VCaP (cell line): ENCODE data around the gene PELI3.

Source experiments
- H3K27ac ChIP-seq: fragments of 450-650 bp; 2 replicates; pipeline ENCODE4 v1.5.1; 2017
- TF ChIP-seq, protein P1 (sequence below): fragments of 450-650 bp; conservative IDR thresholded peaks from 2 replicates; pipeline ENCODE4 v1.5.1; 2017; ENCODE audit warnings: mild to moderate bottlenecking, moderate library complexity

Gene PELI3

DNA sequence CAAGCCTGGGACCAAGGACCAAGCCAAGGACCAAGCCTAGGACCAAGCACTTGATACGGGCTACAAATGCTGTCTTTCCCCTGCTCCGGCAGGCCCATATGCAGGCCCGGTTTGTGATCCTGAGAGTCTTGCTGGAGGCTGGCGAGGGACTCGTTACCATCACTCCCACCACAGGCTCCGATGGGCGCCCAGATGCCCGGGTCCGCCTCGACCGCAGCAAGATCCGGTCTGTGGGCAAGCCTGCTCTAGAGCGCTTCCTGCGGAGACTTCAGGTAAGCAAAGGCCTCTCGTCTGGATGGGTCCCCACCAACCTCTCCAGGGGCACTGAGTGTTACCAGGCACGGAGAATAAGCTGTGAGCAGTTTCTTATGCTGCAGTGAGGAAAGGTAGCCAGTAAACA, 30.5 kb downstream of the PELI3 start:
- TF ChIP-seq, protein P1, sequence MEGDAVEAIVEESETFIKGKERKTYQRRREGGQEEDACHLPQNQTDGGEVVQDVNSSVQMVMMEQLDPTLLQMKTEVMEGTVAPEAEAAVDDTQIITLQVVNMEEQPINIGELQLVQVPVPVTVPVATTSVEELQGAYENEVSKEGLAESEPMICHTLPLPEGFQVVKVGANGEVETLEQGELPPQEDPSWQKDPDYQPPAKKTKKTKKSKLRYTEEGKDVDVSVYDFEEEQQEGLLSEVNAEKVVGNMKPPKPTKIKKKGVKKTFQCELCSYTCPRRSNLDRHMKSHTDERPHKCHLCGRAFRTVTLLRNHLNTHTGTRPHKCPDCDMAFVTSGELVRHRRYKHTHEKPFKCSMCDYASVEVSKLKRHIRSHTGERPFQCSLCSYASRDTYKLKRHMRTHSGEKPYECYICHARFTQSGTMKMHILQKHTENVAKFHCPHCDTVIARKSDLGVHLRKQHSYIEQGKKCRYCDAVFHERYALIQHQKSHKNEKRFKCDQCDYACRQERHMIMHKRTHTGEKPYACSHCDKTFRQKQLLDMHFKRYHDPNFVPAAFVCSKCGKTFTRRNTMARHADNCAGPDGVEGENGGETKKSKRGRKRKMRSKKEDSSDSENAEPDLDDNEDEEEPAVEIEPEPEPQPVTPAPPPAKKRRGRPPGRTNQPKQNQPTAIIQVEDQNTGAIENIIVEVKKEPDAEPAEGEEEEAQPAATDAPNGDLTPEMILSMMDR: no peak
- H3K27ac ChIP-seq: no peak overlapping the region

GRCh38 chr11:66498506-66498905, 31.8 kb downstream of the PELI3 start:
- TF ChIP-seq, protein P1: no peak

DNA sequence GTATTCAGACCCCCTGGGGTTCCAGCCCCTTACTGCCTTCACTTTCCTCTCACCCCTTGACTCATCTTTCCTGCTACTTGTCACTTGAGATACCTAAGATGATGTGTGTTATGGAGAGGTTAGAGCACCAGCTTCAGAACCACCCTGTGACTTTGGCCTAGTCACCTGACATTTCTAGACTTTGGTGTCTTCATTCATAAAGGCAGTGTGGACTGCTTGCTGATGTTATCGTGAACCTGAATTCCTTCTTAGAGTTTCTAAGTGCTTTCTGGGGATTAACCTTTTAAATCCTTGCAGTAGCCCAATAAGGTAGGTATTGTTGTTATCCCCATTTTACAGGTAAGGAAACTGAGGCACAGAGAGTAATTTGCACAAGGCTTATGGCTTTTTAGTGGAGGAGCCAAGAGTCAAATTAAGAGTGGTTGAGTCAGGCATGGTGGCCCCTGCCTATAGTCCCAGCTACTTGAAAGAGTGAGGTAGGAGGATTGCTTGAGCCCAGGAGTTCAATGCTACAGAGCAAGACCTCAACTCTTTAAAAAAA, 38.6 kb downstream of the PELI3 start:
- TF ChIP-seq, protein P1: no peak
- no peak overlapping the region for H3K27ac ChIP-seq

More at GRCh38 chr11:66498506-66498905, 31.8 kb downstream of the PELI3 start:
- H3K27ac ChIP-seq: no peak overlapping the region

DNA sequence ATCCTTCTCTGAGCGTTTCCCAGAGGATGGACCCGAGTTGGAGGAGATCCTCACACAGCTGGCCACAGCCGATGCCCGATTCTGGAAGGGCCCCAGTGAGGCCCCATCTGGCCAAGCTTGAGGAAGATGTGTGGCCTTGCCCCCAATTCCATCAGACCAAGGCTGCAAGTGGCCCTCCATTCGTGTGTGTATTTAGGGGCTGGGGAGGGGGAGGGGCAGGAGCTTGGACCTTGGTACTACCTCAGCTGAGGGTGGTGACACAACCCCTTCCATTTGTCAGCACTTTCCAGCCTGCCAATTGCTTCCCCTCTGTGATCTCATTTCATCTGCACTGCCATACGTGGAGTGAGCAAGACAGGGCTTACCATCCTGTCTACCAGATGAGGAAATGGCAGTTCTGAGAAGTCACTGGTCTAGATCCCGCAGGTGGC, 42.4 kb downstream of the PELI3 start:
- TF ChIP-seq, protein P1: no peak
- no peak overlapping the region for H3K27ac ChIP-seq

GRCh38 chr11:66510271-66510989, 43.7 kb downstream of the PELI3 start, which contains the start of gene BBS1:
TSS of gene BBS1 (plus strand) at chr11:66510635. CDS start at chr11:66510660, 25 bp downstream.
- TF ChIP-seq, protein P1: no peak
- H3K27ac ChIP-seq: peak within 1 kb of the TSS; percentile 73

GRCh38 chr11:66510990-66511339, 44.3 kb downstream of the PELI3 start:
- TF ChIP-seq, protein P1: no peak
- peak overlapping the region; percentile 73 for H3K27ac ChIP-seq

DNA sequence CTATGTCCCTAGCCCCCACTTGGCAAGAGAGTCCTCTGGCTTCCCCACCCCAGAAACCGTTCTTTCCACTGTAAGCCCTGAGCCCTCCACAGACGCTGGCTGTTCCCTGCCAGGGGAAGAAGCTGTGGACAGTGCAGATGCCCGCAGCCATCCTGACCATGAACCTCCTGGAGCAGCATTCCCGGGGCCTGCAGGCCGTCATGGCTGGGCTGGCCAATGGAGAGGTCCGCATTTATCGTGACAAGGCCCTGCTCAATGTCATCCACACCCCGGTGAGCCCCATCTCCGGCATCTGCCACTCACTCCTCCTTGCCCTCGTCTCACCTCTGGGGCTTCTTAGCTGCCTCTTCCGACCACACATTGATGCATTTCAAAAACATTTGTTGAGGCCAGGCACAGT, 56.9 kb downstream of the PELI3 start:
- TF ChIP-seq, protein P1: no peak
- H3K27ac ChIP-seq: no peak overlapping the region
